A204.1 (cell line): ENCODE results near the gene MRAP.

Source experiments
- FAIRE-seq: peaks from 2 replicates; lab custom pipeline; 2012; peaks lifted over from hg19 to GRCh38; lab: Jason Lieb, UNC

MRAP gene

GRCh38 chr21:32349333-32349944 lies 50.8 kb downstream of the MRAP start:
- no peak for FAIRE-seq

- FAIRE-seq: no peak
Observed at GRCh38 chr21:32350211-32350980, 51.7 kb downstream of the MRAP start.

GRCh38 chr21:32350981-32351380 lies 52.3 kb downstream of the MRAP start:
- no peak for FAIRE-seq

- FAIRE-seq: no peak
Observed at GRCh38 chr21:32351428-32351827, 52.8 kb downstream of the MRAP start.

- no peak for FAIRE-seq
Observed at GRCh38 chr21:32352526-32352925, 53.9 kb downstream of the MRAP start.

GRCh38 chr21:32353002-32353711 lies 54.5 kb downstream of the MRAP start:
- FAIRE-seq: no peak

- no peak for FAIRE-seq
Observed at GRCh38 chr21:32356874-32357395, 58.3 kb downstream of the MRAP start.

- FAIRE-seq: no peak
Observed at GRCh38 chr21:32359719-32360260, 61.1 kb downstream of the MRAP start.

GRCh38 chr21:32360401-32360975 lies 61.8 kb downstream of the MRAP start:
- no peak for FAIRE-seq
